Bronchial epithelial cell (primary cell): ENCODE results near the gene RNU4-1. TPM values are rescaled to one million over a fixed set of nuclear protein-coding genes. Genes with fewer than 3 reads are reported as not detected.

Experiments used
- DNase-seq: peaks from one replicate; pipeline ENCODE4 v3.0.0-alpha.2; 2010; ENCODE audit warnings: low read depth
- FAIRE-seq: peaks from 2 replicates; lab custom pipeline; 2011; peaks lifted over from hg19 to GRCh38; lab: Jason Lieb, UNC
- H3K27me3 ChIP-seq: 2 replicates; pipeline ENCODE4 v1.5.1; 2011; ENCODE audit warnings: low read length; ENCODE audit not compliant: control insufficient read depth, insufficient read depth
- H3K36me3 ChIP-seq: 2 replicates; pipeline ENCODE4 v1.5.1; 2011; ENCODE audit warnings: low read length; ENCODE audit not compliant: control insufficient read depth, insufficient read depth
- H3K4me3 ChIP-seq: 2 replicates; pipeline ENCODE4 v1.5.1; 2011; ENCODE audit warnings: mild to moderate bottlenecking, low read depth, low read length, control low read depth
- total RNA-seq: library from RNA; depleted of rRNA; stranded (reverse); fragments of >200 nt; gene quantifications from 2 replicates; pipeline ENCODE4 v1.2.1, GENCODE V29; 2014
- TF ChIP-seq, protein P1 (sequence below): IDR thresholded peaks from 2 replicates; pipeline ENCODE4 v1.5.1; 2011; ENCODE audit warnings: mild to moderate bottlenecking, moderate library complexity, low read length, control low read depth, inconsistent platforms; ENCODE audit not compliant: insufficient read depth, severe bottlenecking

RNU4-1 gene
- total RNA-seq, 1 donor from 2014 or later: 564 TPM

DNA sequence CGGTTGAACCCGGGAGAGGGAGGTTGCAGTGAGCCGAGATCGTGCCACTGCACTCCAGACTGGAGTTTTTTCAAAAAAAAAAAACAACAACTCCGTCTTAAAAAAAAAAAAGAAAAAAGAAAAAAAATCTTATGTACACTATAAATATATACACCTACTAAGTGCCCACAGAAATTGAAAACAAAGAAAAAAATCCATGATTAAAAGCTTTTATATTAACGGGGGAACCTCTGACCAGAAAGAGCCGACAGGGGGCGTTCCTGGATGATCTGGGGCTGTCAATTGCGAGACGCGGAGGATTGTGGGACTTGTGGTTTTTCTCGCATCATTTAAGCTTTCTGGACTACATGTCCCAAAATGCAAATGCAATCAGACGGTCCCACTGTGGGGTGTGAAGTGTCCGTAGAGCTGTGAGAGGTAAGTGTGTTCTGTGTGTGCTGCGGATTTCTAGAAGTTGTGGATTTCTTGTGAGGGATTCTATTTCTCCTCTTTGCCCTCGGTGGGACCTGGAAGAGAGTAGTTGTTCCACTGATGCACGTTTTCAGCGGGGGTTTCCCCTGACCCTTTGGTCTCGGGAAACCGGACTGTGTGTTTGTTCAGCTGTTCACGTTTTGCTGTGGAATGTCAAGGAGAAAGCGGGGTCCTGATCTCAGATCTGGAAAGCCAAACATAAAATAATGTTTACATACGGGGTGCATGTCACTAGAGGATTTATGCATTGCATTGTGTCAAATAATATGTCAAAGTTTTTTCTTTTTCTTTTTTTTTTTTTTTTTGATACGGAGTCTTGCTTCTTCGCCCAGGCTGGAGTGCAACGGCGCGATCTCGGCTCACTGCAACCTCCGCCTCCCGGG lies 9.2 kb upstream of the RNU4-1 start, which contains the start of gene SIRT4:
SIRT4 (plus strand) TSS at position 360 of the 854 bp plus-strand sequence. CDS start 1,241 bp downstream, outside the sequence.
- H3K4me3 ChIP-seq: peak within 1 kb of the TSS; percentile 52
- no peaks in the 10 kb centered on the region for H3K27me3 ChIP-seq
- peak; percentile 91 for FAIRE-seq
- TF ChIP-seq, protein P1, sequence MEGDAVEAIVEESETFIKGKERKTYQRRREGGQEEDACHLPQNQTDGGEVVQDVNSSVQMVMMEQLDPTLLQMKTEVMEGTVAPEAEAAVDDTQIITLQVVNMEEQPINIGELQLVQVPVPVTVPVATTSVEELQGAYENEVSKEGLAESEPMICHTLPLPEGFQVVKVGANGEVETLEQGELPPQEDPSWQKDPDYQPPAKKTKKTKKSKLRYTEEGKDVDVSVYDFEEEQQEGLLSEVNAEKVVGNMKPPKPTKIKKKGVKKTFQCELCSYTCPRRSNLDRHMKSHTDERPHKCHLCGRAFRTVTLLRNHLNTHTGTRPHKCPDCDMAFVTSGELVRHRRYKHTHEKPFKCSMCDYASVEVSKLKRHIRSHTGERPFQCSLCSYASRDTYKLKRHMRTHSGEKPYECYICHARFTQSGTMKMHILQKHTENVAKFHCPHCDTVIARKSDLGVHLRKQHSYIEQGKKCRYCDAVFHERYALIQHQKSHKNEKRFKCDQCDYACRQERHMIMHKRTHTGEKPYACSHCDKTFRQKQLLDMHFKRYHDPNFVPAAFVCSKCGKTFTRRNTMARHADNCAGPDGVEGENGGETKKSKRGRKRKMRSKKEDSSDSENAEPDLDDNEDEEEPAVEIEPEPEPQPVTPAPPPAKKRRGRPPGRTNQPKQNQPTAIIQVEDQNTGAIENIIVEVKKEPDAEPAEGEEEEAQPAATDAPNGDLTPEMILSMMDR: peak; percentile 76
- DNase-seq: peak; percentile 94
- H3K36me3 ChIP-seq: no peaks in the 10 kb centered on the region

DNA sequence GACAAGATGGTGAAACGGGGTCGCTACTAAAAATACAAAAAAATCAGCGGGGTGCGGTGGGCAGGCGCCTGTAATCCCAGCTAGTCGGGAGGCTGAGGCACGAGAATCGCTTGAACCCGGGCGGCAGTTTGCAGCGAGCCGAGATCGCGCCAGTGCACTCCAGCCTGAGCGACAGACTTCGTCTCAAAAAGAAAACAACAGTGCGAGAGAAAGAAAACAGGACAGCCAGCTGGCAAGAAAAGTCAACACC lies 701 bp downstream of the RNU4-1 start:
- H3K36me3 ChIP-seq: no peaks in the 10 kb centered on the region
- DNase-seq (no peak), FAIRE-seq (no peak)
- H3K27me3 ChIP-seq: no peaks in the 10 kb centered on the region
- peak overlapping the region; percentile 50 for H3K4me3 ChIP-seq
- TF ChIP-seq, protein P1: no peak

DNA sequence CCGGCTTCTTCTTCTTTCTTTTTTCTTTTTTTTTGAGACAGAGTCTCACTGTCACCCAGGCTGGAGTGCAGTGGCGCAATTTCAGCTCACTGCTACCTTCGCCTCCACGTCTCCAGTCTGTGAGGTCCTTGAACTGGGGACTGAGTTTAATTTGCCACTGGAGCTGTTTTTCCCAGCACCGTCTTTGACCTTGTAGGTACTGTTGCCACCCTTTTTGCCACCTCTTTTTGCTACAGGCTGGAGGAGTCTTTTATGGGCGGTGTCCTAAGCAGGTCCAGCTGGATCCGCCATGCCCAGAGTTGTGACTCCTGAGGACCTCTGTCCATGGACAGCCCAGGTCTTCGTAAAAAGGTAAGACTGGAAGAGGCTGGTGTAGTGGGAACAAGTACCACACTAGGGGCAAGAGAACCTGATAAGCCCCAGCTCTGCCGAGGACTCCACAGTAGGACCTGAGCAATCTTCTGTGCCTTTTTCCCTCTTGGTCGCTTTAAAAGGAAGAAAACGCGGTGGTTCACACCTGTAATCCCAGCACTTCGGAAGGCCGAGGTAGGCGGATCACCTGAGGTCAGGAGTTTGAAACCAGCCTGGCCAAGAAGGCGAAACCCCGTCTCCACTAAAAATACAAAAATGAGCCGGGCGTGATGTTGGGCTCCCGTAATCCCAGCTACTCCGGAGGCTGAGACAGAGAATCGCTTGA lies 2.3 kb downstream of the RNU4-1 start:
- no peak for FAIRE-seq
- H3K36me3 ChIP-seq: no peaks in the 10 kb centered on the region
- H3K27me3 ChIP-seq: no peaks in the 10 kb centered on the region
- DNase-seq: no peak
- TF ChIP-seq, protein P1: no peak
- peak overlapping the region; percentile 23 for H3K4me3 ChIP-seq

DNA sequence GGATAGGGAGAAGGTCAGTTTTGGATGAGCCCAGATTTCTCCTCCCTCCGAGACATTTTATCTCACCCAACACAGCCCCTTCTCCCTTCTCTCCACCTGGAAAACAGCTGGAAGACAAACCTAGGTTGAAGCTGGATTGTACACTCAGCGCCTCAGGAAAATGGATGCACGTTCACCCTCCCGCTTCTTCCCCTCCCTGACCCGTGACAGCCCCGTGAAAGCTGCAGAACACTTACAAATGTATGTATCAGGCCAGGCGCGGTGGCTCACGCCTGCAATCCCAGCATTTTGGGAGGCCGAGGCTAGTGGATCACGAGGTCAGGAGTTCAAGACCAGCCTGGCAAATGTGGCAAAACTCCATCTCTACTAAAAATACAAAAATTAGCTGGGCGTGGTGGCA lies 5.5 kb downstream of the RNU4-1 start:
- H3K27me3 ChIP-seq: no peaks in the 10 kb centered on the region
- TF ChIP-seq, protein P1: no peak
- DNase-seq: no peak
- no peaks in the 10 kb centered on the region for H3K36me3 ChIP-seq
- no peak for FAIRE-seq
- H3K4me3 ChIP-seq: no peak overlapping the region

DNA sequence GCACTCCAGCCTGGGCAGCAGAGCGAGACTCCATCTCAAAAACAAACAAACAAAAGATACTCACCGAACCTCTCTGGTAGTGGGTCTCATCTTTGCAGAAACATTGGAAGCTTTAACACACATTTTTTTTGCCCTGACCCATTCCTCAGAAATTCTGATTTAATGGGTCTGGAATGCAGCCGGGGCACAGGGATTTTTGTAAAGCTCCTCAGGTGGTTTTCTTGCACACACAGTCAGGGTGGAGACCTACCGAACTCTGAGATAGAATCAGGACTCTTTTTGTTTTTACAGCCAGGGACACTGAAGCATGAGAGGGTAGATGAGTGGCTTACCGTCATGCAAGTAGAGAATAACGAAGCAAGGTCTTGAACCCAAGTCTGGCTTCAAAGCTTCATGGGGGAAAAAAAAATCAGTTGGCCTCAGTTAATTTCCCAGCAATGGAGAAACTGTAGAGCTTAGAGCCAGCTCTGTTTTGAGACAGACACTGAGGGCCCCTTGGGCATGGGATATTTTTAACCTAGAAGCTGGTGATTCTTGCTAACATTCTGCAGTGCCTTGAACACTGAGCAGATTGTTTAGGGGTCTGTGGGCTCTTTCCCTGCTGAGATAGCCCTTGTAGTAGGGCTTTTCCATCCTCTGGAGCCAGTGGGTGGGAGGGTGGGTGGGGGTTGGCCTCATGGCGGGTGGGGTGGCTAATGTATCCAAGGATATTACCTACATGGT lies 6.1 kb downstream of the RNU4-1 start:
- Histone ChIP-seq H3K27me3 (no peaks in the 10 kb centered on the region), H3K4me3 (no peak overlapping the region), H3K36me3 (no peaks in the 10 kb centered on the region)
- DNase-seq: peak; percentile 52
- no peak for FAIRE-seq
- TF ChIP-seq, protein P1: no peak
